Endothelial cell of umbilical vein (primary cell): ENCODE results near the gene CTPS1. TPM values are rescaled to one million over a fixed set of nuclear protein-coding genes. Genes with fewer than 3 reads are reported as not detected.

Experiments
- BruUV-seq: library from RNA; stranded (reverse); fragments of 400-500 nt; replicated peaks from 2 replicates; lab custom pipeline; 2021; lab: Mats Ljungman, UMichigan
- CTCF ChIA-PET: fragments of 300-600, 350-600 bp; sonication (Branson Sonifier 250); formaldehyde crosslinking; loops from one replicate; lab custom pipeline; 2021; ENCODE audit warnings: antibody characterized with exemption, inconsistent platforms; lab: Charles Lee
- POLR2A ChIA-PET: fragments of 300-600, 350-600 bp; sonication (Branson Sonifier 250); formaldehyde crosslinking; loops from one replicate; lab custom pipeline; 2021; ENCODE audit warnings: antibody characterized with exemption, inconsistent platforms; lab: Charles Lee
- DNase-seq: peaks from one replicate; pipeline ENCODE4 v3.0.0-alpha.2; 2011; ENCODE audit warnings: low read depth, low spot score
- FAIRE-seq: peaks from 2 replicates; lab custom pipeline; 2011; peaks lifted over from hg19 to GRCh38; lab: Jason Lieb, UNC
- H2AFZ ChIP-seq: 2 replicates; pipeline ENCODE4 v1.6.0; 2012; ENCODE audit warnings: low read depth, low read length, control low read depth, inconsistent platforms
- H3K27ac ChIP-seq: 2 replicates; pipeline ENCODE4 v1.5.1; 2011; ENCODE audit warnings: low read depth, mild to moderate bottlenecking, control low read depth, low read length, moderate library complexity; ENCODE audit not compliant: insufficient read depth
- H3K27me3 ChIP-seq, 2 experiments: 2 replicates each; pipeline versions ENCODE4 v1.6.0 to v1.6.1; 2011; ENCODE audit warnings: low read length in 2 of 2, mixed read lengths in 1 of 2; ENCODE audit not compliant: control insufficient read depth in 2 of 2, insufficient read depth in 2 of 2
- H3K36me3 ChIP-seq, 2 experiments: 2 replicates in 1 of 2; 3 replicates in 1 of 2; pipeline ENCODE4 v1.5.1; 2011; ENCODE audit warnings: low read length in 2 of 2, mild to moderate bottlenecking in 1 of 2, moderate library complexity in 1 of 2; ENCODE audit not compliant: control insufficient read depth in 2 of 2, insufficient read depth in 2 of 2; ENCODE audit errors: extremely low read depth in 1 of 2
- H3K4me1 ChIP-seq: 3 replicates; pipeline ENCODE4 v1.5.1; 2011; ENCODE audit warnings: mild to moderate bottlenecking, low read length; ENCODE audit not compliant: control insufficient read depth, insufficient read depth; ENCODE audit errors: extremely low read depth
- H3K4me2 ChIP-seq: 2 replicates; pipeline ENCODE4 v1.6.1; 2011; ENCODE audit warnings: low read length, control low read depth, mixed read lengths; ENCODE audit not compliant: insufficient read depth
- H3K4me3 ChIP-seq, 3 experiments: fragments of 200-600 bp in 1 of 3; sonication (generic), shearing (Covaris generic) in 1 of 3; replicated peaks in 1 of 3; 2 replicates each; pipeline ENCODE4 v1.5.1; 2011 to 2016; ENCODE audit warnings: control low read depth in 3 of 3, low read length in 3 of 3, mild to moderate bottlenecking in 2 of 3, inconsistent platforms in 1 of 3, low read depth in 1 of 3, moderate library complexity in 1 of 3; ENCODE audit not compliant: insufficient read depth in 1 of 3
- H3K79me2 ChIP-seq: 2 replicates; pipeline ENCODE4 v1.6.0; 2012; ENCODE audit warnings: low read length, inconsistent platforms; ENCODE audit not compliant: control insufficient read depth, insufficient read depth
- H3K9ac ChIP-seq: replicated peaks from 2 replicates; pipeline ENCODE3; 2011; ENCODE audit warnings: low read length, control low read depth; ENCODE audit not compliant: insufficient read depth; ENCODE audit errors: extremely low read depth
- H3K9me1 ChIP-seq: replicated peaks from 3 replicates; pipeline ENCODE4 v1.6.0; 2011; ENCODE audit warnings: mild to moderate bottlenecking, low read length; ENCODE audit not compliant: control insufficient read depth, insufficient read depth; ENCODE audit errors: extremely low read depth
- H3K9me3 ChIP-seq: replicated peaks from 2 replicates; pipeline ENCODE4 v1.5.1; 2012; ENCODE audit warnings: low read length, inconsistent platforms; ENCODE audit not compliant: control insufficient read depth, insufficient read depth
- H4K20me1 ChIP-seq: replicated peaks from 2 replicates; pipeline ENCODE3; 2011; ENCODE audit warnings: mild to moderate bottlenecking, low read length; ENCODE audit not compliant: control insufficient read depth, insufficient read depth; ENCODE audit errors: extremely low read depth
- EZH2 ChIP-seq: IDR thresholded peaks from 2 replicates; pipeline ENCODE4 v1.6.1; 2012; ENCODE audit warnings: borderline replicate concordance, low read depth, mild to moderate bottlenecking, moderate library complexity, low read length, inconsistent platforms; ENCODE audit not compliant: severe bottlenecking
- FOS ChIP-seq: IDR thresholded peaks from 2 replicates; pipeline ENCODE4 v1.6.1; 2011; ENCODE audit warnings: mild to moderate bottlenecking, low read length, moderate library complexity, borderline replicate concordance; ENCODE audit not compliant: insufficient read depth
- GATA2 ChIP-seq: IDR thresholded peaks from 2 replicates; pipeline ENCODE4 v1.7.0; 2011; ENCODE audit warnings: low read depth, mild to moderate bottlenecking, moderate library complexity, mixed read lengths, low read length; ENCODE audit not compliant: insufficient read length, insufficient read depth
- JUN ChIP-seq: IDR thresholded peaks from 2 replicates; pipeline ENCODE4 v1.6.1; 2011; ENCODE audit warnings: borderline replicate concordance, low read depth; ENCODE audit not compliant: insufficient read length, insufficient read depth
- MYC ChIP-seq: IDR thresholded peaks from one replicate; pipeline ENCODE4 v1.6.1; 2011; ENCODE audit warnings: mild to moderate bottlenecking, low read depth, low read length
- POLR2A ChIP-seq: IDR thresholded peaks from 2 replicates; pipeline ENCODE4 v1.6.1; 2012; ENCODE audit warnings: low read depth, mild to moderate bottlenecking, control low read depth, low read length
- POLR2AphosphoS5 ChIP-seq: IDR thresholded peaks from 2 replicates; pipeline ENCODE4 v1.6.1; 2012; ENCODE audit warnings: low read depth, mild to moderate bottlenecking, control low read depth, low read length, moderate library complexity; ENCODE audit not compliant: insufficient read depth
- dilution Hi-C: fragments of 300-500 bp; cut with MboI; formaldehyde crosslinking; loops from one replicate; pipeline ENCODE4 v1.15.0; 2019; ENCODE audit warnings: low sequenced_read_pairs; ENCODE audit not compliant: extremely low pct_ligation_motif_present
- intact Hi-C: fragments of 100-400 bp; cut with micrococcal nuclease; formaldehyde crosslinking; loops from one replicate; pipeline ENCODE4 v1.10.0; 2022
- polyA plus RNA-seq, 4 experiments: library from polyadenylated mRNA; depleted of rRNA in 3 of 4; stranded (reverse) in 3 of 4; unstranded in 1 of 4; fragments of >200 nt; gene quantifications; 2 replicates each; pipeline versions ENCODE4 v1.2.1 to v1.2.3, GENCODE V29; 2011 to 2012; ENCODE audit warnings: missing spikeins in 1 of 4
- total RNA-seq: library from RNA; stranded (reverse); gene quantifications from 2 replicates; pipeline ENCODE4 v1.2.3, GENCODE V29; 2021
- TF ChIP-seq, protein P1 (sequence below), 2 donors: IDR thresholded peaks; 1 replicate in 1 of 2; 2 replicates in 1 of 2; pipeline ENCODE4 v1.5.1; 2011; ENCODE audit warnings: low read length in 2 of 2, mild to moderate bottlenecking in 2 of 2, moderate library complexity in 2 of 2, control low read depth in 1 of 2, inconsistent platforms in 1 of 2, low read depth in 1 of 2; ENCODE audit not compliant: insufficient read depth in 1 of 2; ENCODE audit errors: extremely low read depth in 1 of 2
- TF ChIP-seq, protein P2 (sequence below): IDR thresholded peaks from 2 replicates; pipeline ENCODE4 v1.6.1; 2011; ENCODE audit not compliant: insufficient read depth, insufficient read length

CTPS1 gene
- total and polyA plus RNA-seq, 2 donors (not counting 3 experiments of a cell fraction or from before 2014, with no cell fraction given): 24.9 to 65.8 TPM

DNA sequence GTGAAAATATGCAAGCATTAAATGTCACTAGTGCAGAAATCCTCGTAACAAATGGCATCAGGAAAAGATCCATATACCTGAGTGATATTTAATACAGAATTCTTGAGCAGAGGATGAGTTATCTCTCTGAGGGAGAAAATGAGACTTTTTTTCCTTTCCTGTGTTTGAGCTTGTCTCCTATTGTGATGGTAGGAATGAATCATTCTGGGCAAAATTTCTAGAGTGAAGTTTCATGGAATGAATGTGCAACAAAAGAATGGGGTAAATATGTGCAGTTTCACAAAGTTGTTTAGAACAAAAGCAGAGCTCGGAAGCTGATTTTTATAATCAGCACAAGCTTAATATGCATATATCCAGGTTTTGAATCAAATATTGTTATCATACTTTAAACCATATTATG lies 4.6 kb downstream of the CTPS1 start:
- intact Hi-C loops: no loop called here
- Histone ChIP-seq H3K4me1 (peaks cover 26% of the 10 kb centered on the region), H2AFZ (no peak overlapping the region), H3K4me2 (no peak overlapping the region), H3K9ac (no peak overlapping the region), H3K9me1 (no peaks in the 10 kb centered on the region), H3K27me3 (no peaks in the 10 kb centered on the region), H3K36me3 (peaks cover 20 to 30% of the 10 kb centered on the region in 2 experiments), H3K4me3 (no peak overlapping the region), H3K27ac (no peak overlapping the region), H4K20me1 (no peaks in the 10 kb centered on the region), H3K9me3 (no peaks in the 10 kb centered on the region), H3K79me2 (peaks cover 60% of the 10 kb centered on the region)
- no TSS peak for BruUV-seq
- dilution Hi-C loops: no loop called here
- TF ChIP-seq JUN: peak; percentile 50
- TF ChIP-seq POLR2AphosphoS5: no peak
- peak; percentile 64 for TF ChIP-seq FOS
- ChIA-PET CTCF (interaction anchor here (1.1 to 2.0 kb wide), 4 partner anchors 18 to 133 kb away, joined by 3 to 6 read pairs (median 5); no protein-coding TSS in a partner anchor), POLR2A (no interaction called here)
- peak; percentile 48 for FAIRE-seq
- DNase-seq: peak; percentile 68

DNA sequence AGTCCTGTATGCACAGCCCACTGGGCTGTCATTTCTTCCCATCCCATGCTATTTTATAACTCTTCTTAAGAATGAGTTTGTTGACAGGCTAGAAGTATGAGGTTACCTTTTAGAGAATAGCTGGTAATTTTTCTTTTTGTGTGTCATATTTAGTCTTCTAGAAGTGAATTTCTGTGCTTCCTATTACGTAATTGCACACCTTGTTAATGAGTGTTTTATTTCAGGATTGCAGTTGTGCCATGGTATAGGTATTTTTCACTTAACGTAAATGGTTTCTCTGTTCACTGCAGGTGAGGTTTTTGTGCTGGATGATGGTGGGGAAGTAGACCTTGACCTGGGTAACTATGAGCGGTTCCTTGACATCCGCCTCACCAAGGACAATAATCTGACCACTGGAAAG lies 5.0 kb downstream of the CTPS1 start:
- H3K79me2 ChIP-seq: peaks cover 60% of the 10 kb centered on the region
- H3K4me2 ChIP-seq: no peak overlapping the region
- intact Hi-C loops: no loop called here
- FAIRE-seq (no peak), DNase-seq (no peak)
- BruUV-seq: no TSS peak
- no peaks in the 10 kb centered on the region for H3K27me3 ChIP-seq
- no peaks in the 10 kb centered on the region for H3K9me1 ChIP-seq
- ChIA-PET CTCF (interaction anchor here (0.5 to 2.0 kb wide), 5 partner anchors 17 to 363 kb away, joined by 3 to 7 read pairs (median 5); no protein-coding TSS in a partner anchor), POLR2A (no interaction called here)
- H3K36me3 ChIP-seq: peaks cover 23 to 34% of the 10 kb centered on the region in 2 experiments
- H3K9me3 ChIP-seq: no peaks in the 10 kb centered on the region
- H3K9ac ChIP-seq: no peak overlapping the region
- peaks cover 26% of the 10 kb centered on the region for H3K4me1 ChIP-seq
- dilution Hi-C loops: no loop called here
- H2AFZ ChIP-seq: no peak overlapping the region
- H4K20me1 ChIP-seq: no peaks in the 10 kb centered on the region
- TF ChIP-seq, protein P1, sequence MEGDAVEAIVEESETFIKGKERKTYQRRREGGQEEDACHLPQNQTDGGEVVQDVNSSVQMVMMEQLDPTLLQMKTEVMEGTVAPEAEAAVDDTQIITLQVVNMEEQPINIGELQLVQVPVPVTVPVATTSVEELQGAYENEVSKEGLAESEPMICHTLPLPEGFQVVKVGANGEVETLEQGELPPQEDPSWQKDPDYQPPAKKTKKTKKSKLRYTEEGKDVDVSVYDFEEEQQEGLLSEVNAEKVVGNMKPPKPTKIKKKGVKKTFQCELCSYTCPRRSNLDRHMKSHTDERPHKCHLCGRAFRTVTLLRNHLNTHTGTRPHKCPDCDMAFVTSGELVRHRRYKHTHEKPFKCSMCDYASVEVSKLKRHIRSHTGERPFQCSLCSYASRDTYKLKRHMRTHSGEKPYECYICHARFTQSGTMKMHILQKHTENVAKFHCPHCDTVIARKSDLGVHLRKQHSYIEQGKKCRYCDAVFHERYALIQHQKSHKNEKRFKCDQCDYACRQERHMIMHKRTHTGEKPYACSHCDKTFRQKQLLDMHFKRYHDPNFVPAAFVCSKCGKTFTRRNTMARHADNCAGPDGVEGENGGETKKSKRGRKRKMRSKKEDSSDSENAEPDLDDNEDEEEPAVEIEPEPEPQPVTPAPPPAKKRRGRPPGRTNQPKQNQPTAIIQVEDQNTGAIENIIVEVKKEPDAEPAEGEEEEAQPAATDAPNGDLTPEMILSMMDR (IDR thresholded peaks at IDR 0.05; ENCODE audit: extremely low read depth in 1 of 2, insufficient read depth in 1 of 2, low read depth in 1 of 2, low read length in 2 of 2): no peak
- TF ChIP-seq, protein P2, sequence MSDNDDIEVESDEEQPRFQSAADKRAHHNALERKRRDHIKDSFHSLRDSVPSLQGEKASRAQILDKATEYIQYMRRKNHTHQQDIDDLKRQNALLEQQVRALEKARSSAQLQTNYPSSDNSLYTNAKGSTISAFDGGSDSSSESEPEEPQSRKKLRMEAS: no peak
- TF ChIP-seq FOS: no peak
- TF ChIP-seq MYC: no peak
- no peak for TF ChIP-seq POLR2AphosphoS5
- no peak for TF ChIP-seq EZH2
- TF ChIP-seq POLR2A: no peak
- TF ChIP-seq JUN: no peak
- no peak for TF ChIP-seq GATA2
- no peak overlapping the region for H3K27ac ChIP-seq
- no peak overlapping the region for H3K4me3 ChIP-seq
